ENCODE results near the gene TMED6.

TMED6 gene

DNA sequence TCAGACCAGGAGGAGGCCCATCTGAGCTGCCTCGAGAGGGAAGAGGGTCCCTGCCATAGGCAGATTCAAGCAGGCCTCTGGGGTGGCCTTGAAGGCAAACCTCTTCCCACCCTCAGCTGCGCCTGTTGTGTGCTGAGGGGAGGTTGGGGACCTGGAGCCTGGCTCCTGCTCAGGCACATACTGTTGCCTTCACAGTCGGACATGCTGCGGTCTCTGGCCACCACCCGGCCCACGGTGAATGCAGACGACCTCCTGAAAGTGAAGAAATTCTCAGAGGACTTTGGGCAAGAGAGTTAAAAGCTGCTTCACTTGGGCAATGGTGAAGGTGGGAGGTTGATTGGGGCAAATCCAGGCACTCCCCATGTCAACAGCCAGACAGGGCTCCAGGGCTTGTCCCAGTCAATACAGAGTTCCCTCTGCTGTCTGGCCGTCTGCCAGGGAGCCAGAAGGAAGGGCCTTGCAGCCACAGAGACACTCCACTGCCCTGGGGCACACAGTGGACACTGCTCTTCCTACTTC lies 27.5 kb downstream of the TMED6 start:
- no peak for DNase-seq

DNA sequence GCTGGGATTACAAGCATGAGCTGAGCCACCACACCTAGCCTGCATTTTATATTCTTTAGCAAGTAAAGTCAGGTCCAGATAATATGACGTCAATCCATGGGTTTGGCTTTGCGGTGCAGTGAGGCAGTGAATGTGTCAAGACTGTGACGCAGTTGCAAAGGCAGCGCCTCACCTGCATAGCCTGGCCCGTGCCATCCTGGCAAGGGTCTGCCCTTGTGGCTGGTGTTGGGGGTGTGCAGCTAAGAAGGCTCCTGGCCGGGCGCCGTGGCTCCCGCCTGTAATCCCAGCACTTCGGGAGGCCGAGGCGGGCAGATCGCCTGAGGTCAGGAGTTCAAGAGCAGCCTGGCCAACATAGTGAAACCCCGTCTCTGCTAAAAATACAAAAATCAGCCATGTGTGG lies 28.2 kb downstream of the TMED6 start:
- ATAC-seq (no peak), DNase-seq (no peak)

More for the DNA sequence above, 27.5 kb downstream of the TMED6 start:
- ATAC-seq = no peak

DNA sequence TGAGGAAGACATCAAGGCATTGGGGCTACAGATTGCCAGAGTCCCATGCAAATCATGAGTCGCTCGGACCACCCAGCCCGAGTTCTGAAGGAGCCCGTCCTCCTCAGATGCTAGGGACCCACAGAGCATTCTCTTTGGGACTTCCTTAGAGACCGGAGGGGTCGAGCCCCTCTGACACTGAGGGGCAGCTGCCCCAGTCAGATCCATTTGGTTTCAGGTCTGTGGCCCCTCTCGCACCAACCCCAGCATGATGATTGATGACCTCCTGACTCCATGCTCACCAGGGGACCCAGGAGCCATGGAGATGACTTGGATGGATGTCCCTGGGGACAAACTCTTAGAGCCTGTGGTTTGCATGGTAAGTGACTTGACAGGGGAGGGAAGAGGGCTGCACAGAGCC lies 29.2 kb downstream of the TMED6 start:
- ATAC-seq = no peak
- DNase-seq = no peak

DNA sequence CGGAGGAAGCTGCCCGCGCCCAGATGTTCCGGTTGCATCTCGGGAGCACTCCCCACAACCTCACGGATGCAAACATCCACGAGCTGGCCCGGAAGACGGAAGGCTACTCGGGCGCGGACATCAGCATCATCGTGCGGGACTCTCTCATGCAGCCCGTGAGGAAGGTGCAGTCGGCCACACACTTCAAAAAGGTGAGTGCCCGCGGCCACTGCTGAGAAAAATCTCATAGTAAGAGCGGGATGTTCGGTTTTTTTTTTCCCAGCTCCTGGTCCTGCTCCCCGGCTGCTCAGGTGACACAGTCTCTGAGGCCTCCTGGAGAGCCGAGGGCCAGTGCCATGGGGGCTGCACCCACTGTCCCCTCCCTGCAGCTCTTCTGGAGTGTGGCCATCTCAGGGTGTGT lies 30.5 kb downstream of the TMED6 start:
- ATAC-seq (no peak), DNase-seq (no peak)

DNA sequence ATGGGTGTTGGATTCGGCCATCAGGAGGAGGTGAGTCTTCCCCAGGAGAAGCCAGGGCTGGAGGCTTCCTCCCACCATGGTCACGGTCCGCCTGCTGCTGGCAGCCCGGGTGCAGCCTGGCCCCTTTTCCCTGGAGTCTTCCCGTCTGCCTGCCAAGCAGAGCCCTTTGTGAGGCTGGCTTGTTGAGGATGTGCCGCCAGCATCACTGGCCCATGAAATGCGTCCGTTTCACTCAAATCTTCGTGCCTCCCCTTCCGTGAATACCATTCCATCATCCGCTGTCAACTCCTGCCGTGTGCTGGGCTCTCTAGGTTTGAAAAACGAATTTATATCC lies 30.9 kb downstream of the TMED6 start:
- ATAC-seq (no peak), DNase-seq (no peak)

DNA sequence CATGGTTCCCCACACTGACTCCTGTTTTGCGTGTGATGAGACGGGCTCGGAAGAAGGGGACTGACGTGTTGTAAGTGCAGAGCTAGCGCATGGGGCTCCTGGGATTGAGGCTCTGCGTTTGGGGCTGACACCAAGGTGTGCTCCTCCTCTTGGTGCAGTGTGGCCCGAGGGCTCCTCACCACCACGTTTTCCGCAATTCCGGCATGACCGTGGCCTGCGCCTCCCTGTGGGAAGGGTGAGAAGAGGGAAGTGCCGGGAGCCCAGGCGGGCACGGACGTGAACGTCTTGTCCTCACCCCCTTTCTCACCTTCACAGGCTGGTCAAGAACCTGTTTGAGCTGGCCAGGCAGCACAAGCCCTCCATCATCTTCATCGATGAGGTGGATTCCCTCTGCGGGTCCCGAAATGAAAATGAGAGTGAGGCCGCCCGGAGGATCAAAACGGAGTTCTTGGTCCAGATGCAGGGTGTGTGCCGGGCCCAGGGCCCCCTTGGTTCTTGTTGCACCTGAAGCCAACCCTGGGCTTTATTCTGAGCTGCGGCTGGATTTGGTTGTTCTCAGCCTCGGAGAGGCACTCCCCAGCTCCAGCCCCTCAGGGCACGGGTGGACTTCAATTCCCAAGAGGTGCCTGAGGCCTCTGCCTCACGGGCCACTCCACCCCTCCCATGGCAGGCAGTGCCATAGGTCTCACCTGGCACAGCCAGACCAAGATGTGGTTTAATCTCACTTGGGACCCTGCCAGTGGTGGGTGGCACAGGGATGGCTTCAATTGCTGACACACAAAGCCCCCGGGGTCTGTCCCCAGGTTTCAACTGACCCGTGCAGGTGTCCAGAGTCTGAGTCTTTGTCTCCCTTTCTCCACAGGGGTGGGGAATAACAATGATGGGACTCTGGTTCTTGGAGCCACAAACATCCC lies 31.5 kb downstream of the TMED6 start:
- ATAC-seq = no peak
- no peak for DNase-seq

DNA sequence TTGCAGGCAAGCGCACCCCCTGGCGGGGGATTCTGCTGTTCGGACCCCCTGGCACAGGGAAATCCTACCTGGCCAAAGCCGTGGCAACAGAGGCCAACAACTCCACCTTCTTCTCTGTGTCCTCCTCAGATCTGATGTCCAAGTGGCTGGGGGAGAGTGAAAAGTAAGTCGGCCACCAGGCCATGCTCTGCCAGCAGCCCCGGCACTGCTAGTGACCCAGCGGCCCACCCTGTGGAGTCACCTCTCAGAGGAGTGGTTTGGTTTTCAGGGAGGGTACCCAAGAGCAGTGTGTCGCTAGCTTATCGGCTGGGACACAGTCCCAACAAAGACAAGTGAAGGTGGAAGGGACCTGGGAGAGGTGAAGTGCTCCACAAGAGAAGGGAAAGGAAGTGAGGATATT lies 32.2 kb downstream of the TMED6 start:
- ATAC-seq = no peak

DNA sequence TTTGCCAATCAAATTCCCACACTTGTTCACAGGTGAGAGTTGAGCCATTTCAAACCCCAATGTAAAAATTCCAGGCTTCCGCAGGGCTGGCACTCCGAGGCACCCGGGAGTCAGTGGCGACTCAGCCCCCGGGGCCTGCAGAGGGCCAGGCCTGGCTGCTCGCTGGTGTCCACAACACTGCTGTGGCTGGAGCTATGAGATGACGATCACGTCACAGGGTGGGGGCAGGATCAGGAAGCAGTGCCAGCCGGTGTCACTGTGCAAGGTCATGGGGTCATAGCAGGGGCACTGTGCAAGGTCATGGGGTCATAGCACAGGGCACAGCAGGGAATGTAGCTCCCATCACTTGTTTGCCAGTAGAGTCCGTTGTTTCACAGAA lies 32.7 kb downstream of the TMED6 start:
- DNase-seq = no peak
- ATAC-seq = no peak

More for the DNA sequence above, 32.2 kb downstream of the TMED6 start:
- no peak for DNase-seq

DNA sequence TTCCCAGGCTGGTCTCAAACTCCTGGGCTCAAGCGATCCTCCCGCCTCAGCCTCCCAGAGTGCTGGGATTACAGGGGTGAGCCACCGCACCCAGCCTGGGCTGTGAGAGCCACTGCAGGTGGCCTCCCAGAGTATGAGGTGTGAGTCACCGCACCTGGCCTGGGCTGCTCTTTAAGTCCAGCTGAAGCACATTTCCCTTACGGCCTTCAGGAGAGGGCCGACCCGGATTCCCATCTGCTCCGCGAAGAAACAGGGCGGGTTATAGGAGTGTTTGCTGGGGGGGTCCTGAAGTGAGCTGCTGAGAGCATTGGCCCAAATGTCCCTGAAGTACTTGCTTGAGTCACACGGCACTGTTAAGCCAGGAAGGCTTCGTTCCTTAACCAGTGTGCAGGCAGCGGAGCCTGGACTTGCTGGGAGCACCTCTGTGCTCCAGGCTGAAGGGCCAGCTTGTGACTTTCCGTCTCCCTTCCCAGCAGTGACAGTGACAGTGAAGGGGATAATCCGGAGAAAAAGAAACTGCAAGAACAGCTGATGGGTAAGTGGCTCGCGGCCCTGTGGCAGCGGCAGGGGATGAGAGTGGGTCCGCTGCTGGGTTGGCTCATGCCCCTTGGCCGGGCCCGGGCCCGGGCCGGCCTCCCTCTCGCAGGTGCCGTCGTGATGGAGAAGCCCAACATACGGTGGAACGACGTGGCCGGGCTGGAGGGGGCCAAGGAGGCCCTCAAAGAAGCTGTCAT lies 33.2 kb downstream of the TMED6 start:
- no peak for DNase-seq
- ATAC-seq = no peak

DNA sequence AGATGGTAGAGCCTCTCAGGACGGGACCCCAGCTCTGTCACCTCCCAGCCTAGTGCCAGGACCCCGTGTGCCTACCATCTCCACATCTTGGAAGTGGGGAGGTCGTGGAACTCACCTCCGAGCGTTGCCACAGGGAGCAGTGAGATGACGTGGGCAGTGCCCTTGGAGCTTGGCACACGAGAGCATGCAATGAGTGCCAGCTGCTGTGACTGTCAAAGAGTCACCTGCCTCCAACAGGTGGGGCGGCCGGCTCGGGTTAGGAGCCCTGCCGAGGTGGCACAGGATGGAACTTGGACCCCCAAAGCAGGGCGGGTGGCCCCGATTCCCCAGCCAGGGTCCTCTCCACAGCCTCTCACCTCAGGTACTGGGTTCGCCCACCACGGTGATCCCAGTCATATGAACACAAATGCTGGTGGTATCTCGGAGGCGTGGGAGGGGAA lies 35.0 kb downstream of the TMED6 start:
- no peak for ATAC-seq

DNA sequence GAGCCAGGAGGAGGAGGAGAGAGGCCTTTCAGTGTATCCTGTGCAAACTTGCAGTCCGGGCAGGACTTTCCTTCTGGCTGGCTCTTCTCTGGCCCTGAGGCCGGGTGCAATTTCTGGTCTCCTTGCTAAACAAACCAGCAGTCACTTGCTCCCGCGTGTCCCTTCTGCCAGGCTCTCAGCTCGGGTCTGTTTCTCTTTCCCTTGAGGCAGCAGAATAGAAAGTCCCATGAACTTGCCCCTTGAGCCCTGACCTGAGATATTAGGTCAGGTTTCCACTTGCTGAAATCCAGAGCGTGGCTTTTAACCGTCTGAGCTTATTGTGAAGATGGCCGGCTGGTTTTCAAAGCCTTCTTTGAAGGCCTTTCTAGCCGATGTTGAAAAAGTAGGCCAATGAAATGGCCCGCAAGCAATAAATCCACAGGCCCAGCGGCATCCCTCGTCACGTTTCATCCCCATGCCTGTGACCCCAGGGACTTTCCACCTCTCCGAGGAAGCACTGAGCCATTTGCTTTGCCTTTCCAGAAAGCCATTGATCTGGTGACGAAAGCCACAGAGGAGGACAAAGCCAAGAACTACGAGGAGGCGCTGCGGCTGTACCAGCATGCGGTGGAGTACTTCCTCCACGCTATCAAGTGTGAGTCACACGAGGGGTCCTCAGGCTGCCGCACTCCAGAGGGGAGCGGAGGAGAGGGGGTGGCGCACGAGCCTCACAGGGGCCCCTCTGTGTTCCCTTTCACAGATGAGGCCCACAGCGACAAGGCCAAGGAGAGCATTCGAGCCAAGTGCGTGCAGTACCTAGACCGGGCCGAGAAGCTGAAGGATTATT lies 35.9 kb downstream of the TMED6 start:
- ATAC-seq (no peak), DNase-seq (no peak)

More for the DNA sequence above, 35.0 kb downstream of the TMED6 start:
- DNase-seq = no peak

DNA sequence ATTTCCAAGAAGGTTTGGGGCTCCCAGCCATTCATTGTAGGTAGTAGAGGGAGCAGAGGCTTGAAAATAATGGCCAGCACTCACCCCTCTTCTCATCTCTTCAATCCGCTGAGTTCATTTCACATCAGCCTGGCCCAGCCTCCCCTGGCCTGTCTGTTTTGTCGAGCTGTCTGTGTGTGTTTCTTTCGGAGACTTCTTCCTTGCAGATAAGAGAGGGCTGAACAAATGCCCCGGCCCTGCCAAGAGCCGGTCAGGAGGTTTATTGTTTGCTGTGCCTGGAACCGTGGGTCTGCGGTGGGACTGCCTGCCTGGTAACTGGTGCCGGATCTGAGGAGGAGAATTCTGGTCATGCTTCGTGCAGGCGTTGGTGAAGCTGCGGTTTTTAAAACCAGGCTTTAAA lies 37.1 kb downstream of the TMED6 start:
- ATAC-seq (no peak), DNase-seq (no peak)

DNA sequence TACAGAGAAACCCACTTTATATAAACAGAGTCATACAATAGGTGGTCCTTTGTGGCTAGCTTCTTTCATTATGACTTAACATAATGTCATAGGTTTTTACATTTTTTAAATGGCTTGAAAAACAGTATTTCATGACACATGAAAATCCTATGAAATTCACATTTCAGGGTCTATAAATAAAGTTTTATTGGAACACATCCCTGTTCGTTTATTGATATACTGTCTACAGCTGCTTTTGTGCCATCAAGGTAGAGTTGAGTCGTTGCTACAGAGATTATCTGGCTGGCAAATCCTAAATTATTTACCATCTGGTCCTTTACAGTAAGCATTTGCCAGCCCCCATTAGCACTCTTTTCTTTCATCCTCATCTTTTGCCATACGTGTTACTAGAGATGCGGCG lies 38.1 kb downstream of the TMED6 start:
- DNase-seq (no peak), ATAC-seq (no peak)

DNA sequence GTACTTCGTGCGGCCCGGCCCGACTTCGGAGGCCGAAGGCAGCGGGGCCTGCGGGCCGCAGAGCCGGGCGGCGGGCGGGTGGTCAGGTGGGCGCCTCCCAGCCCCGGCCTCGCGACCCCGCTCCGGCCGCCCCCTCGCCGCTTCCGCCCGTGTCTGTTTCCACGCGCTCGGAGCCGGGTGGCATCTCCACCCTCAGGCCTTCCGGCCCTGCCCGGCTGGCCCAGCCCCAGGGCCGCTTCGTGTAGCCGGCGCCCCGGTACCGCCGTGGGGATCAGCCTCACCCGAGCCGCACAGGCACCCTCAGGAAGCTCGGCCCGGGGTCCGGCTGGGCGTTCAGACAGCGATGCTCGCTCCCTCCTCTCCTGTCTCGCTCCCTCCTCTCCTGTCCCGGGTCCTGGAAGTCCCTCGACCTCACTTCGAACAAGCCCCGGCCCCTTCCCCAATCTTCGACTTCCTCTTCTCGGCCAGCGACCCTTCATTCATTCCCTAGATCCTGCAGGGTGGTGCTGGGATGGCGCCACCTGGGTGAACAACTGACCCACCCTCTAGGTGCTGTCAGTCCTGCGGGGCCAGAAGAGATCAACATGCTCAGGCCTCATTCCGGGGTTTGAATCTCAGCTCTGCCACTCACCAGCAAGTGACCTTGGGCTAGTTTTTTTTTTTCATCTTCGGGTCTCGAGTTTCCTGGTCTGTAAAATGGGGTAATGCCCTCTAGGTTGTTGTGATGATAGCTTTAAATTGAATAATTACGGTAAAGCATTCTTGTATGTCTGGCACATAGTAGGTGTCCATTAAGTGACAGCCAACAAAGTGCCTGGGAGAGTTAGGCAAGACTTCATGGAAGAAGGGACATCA lies 39.8 kb downstream of the TMED6 start:
- peak; percentile 62 for ATAC-seq
- DNase-seq = peak; percentile 55

DNA sequence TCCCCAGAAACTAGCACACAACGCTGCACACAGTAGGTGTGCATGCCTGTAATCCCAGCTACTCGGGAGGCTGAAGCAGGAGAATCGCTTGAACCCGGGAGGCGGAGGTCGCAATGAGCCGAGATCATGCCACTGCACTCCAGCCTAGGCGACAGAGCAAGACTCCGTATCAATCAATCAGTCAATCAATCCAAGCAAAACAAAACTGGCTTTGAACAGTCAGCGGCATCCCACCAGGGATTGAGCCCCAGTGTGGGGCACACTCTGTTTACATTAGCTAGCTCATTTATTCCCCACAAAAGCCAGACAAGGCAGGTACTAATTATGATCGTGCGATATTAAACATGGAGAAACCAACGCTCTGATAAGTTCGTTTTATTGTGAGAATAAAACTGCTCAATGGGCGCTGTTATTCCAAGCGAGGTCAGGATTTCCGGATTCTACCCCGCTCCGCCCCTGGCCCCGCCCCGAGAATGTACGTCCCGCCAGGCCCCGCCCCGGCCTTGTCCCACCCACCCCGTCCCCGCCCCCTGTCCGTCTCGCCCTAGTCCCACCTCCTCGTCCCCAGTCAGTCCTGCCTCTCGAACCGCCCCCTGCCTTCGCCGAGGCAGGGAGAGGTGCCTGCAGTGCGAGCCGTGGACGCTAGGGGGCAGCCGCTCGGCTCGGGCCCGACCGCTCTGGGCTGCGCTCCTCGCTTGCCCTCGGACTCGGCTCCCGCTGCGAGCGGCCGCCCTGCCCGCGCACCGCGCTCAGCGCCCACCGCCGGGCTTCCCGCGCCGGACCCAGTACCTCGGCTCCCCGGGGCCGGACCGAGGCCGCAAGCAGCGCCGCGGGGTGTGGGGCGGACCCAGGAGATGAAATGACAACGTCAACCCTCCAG lies 40.7 kb downstream of the TMED6 start, which contains the start of gene VPS4A:
Gene VPS4A (plus strand): TSS at position 698 of the 880 bp plus-strand sequence. CDS start 162 bp downstream, at position 860.
- ATAC-seq = peak; percentile 99
- DNase-seq = peak; percentile 99

DNA sequence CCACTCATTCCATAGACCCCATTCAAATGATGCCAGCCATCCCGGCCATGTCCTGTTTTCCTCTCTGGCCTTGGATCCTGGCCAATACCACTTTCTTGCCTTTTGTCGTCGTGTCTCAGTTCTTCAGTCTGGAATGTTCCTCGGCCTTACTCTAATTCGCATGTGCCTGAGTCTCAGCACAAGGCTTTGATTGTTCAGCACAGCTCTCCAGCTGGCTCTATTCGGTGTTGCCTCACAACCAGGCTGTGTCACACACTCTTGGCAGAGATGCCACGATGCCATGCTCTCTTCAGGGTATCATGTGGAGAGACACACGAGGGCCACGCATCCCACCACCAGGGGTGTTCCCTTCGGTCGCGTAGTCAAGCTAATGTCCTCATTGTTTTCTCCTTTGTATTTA lies 42.3 kb downstream of the TMED6 start:
- ATAC-seq = no peak
- DNase-seq = no peak

DNA sequence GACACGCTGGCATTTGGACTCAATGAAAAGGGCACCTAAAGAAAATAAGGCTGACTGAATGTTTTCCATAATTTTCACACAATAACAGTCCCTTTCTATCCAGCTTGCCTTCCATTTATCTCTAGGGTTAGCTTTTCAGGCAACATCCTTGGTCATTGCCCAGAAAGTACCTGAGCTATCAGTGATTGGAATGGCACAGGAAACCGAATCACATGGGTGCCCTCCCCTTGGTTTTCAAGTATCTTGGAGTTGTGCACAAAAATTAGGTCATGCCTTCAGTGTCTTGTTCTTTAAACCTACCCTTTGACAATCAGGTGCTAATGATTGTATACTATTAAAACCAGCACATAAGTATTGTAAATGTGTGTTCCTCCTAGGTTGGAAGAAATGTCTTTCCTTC lies 43.7 kb downstream of the TMED6 start:
- DNase-seq (no peak), ATAC-seq (no peak)

DNA sequence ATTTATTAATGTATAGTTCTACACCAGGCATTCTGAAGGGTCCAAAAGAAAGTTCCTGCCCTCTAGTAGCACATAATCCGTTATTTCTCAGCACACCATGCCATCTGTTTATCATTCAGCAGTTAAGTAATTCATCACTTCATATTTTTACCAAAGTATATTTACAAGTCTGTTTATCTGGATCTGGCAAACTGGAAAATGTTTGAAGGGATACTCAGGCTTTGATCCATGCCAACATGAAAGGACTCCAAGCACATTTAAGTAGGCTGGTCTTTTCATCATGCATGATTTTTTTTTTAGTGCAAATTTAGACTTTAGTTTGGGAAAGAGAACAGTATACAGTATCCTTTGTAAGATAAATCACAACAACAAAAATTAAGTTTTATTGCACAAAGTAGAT lies 44.5 kb downstream of the TMED6 start:
- ATAC-seq = no peak
- no peak for DNase-seq

DNA sequence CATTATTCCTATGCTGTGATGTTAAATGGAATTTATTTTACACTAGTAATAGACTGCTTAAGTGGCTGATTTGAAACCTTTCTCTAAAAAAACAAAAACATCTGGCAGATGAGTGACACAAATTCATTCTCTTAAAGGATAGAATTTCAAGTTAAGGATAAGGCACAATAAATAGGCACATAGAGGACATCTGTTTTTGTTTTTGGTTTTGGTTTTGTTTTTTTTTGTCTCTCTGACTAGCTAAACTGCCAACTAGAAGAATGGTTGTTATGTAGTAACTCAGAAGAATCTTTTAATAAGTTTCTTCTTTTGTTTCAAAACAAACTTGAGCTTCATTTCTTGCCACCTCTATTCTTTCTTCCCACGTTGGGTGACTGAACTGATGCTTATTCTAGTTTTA lies 45.6 kb downstream of the TMED6 start:
- DNase-seq = no peak
- no peak for ATAC-seq

DNA sequence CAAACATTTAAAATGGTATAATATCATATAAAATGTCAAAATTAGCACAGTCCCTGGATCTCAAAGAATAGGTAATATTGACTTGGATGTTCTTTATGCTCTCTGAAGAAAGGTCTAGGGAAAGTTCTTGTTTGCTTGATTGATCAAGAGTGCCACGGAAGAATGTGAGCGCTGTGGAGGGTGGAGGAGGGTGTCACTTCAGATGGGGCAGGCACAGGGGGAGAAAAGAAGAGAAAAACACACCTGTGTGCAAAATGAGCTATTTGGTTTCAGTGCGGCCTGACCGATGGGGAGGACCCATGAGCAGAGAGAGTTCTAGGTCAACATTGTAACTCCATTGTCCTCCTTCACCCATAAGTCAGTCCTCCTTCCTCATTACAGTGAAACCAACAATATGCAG lies 49.3 kb downstream of the TMED6 start:
- ATAC-seq = no peak
- no peak for DNase-seq
